Activated T-helper 1 cell treated with Interleukin-2 at 50 U/mL for 16 hours (primary cell): ENCODE data around the gene PFDN2.

ENCODE experiments used
- DNase-seq: peaks from one replicate; pipeline ENCODE4 v3.0.0-alpha.2; 2020; ENCODE audit warnings: low read depth

The PFDN2 gene

DNA sequence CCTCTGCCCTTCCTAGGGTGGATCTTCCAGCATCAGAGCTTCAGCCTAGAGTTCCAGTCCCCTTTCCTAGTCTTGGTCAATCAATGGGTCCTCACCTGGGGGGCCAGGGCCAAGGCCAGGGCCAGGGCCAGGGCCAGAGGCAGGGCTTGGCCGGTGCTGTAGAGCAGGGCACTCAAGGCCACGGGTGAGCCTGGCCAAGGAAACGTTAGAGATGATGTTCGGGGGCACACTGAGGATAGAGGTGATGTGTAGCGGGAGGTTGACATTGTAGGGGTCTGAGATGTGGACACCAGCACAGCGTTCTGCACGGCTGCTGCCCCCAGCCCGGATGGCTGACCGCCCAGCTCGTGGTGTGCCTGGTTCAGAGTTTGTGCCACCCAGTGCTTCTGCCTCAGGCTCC, 66.6 kb downstream of the PFDN2 start:
- DNase-seq = no peak
